GM18951 (cell line): Measurements from ENCODE around the gene DNAH3.
A peak's percentile ranks its signal among the peaks of the same experiment; 100 is the strongest.

Experiments used
- POLR2A ChIP-seq: IDR thresholded peaks from 4 replicates; pipeline ENCODE4 v1.6.1; 2011; ENCODE audit warnings: mild to moderate bottlenecking; ENCODE audit not compliant: insufficient read length, insufficient read depth; ENCODE audit errors: extremely low read depth
- in situ Hi-C: fragments of 300-500 bp; cut with MboI; formaldehyde crosslinking; loops from one replicate; pipeline ENCODE4 v1.12.0; 2022; ENCODE audit warnings: low sequenced_read_pairs, mixed read lengths, inconsistent platforms; ENCODE audit not compliant: unreplicated experiment

The DNAH3 gene

DNA sequence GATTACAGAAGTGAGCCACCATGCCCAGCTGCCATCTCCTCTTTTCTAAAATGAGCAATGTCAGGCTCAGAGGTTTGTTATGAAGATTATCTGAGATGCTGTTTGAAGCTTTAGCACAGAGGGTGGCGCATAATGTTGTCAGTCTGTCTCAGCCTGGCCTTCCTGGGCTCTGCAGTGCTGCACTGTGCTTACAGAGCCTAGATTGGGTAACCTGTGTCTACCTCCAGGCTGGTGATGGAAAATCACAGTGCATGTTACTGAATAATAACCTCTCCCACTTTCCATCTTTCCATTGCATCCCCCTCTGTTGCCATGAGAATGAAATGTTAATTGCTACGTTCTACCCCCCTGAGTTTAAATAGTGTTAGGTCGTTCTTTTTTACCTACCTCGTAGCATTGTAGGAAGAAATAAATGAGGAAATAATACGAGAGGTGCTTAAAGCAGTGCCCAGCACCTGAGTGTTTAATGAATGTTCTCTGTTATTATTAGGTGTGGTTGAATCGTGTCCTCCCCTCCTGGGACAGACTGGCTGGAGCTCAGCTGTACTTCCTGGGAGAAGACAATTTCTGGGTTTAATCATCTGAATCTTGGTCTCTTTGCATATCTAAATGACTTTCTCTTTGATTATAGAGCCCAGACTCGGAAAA lies 14.0 kb upstream of the DNAH3 start:
- in situ Hi-C loops, result loop anchor here (25.0 kb wide), 1 partner anchor 1173 kb away; no protein-coding TSS in a partner anchor

DNA sequence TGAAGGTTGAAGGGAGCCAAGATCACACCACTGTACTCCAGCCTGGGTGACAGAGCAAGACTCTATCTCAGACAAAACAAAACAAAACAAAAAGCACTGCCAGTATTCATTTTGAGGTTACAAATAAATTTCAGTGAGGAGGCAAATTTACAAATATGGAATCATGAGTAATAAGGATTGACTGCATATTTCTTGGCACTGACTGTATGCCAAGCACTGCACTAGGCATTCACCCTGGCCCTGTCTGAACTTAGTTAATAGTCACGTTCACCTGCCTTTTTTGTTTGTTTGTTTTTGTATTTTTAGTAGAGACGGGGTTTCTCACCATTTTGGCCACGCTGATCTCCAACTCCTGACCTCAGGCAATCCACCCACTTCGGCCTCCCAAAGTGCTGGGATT lies 12.9 kb upstream of the DNAH3 start:
- no peak for TF ChIP-seq POLR2A
- in situ Hi-C loops, result loop anchor here (25.0 kb wide), 1 partner anchor 1174 kb away; no protein-coding TSS in a partner anchor

More for the DNA sequence above, 14.0 kb upstream of the DNAH3 start:
- no peak for TF ChIP-seq POLR2A

DNA sequence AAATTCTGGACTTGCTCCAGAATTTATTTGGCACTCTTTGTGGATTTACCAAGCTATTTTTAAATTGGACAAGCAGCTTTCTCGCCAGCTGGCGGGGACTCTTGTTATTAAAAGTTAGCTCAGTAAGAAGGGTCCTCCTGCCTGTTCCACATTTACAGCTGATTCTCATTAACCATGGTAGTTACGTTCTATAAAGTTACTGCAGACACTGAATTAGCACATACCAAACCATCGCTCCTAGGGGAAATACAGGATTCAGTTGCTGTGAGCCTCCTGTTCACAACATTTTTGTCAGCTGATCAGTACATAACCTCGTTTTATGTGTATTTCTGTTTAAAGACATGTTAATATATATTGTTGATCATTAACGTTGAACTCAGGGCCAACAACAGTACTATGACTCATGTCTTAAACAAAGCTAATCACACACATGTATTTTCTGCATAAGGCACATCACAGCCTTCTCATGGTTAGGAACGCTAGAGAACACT lies 12.1 kb upstream of the DNAH3 start:
- in situ Hi-C loops, result loop anchor here (25.0 kb wide), 1 partner anchor 1175 kb away; no protein-coding TSS in a partner anchor
- no peak for TF ChIP-seq POLR2A

DNA sequence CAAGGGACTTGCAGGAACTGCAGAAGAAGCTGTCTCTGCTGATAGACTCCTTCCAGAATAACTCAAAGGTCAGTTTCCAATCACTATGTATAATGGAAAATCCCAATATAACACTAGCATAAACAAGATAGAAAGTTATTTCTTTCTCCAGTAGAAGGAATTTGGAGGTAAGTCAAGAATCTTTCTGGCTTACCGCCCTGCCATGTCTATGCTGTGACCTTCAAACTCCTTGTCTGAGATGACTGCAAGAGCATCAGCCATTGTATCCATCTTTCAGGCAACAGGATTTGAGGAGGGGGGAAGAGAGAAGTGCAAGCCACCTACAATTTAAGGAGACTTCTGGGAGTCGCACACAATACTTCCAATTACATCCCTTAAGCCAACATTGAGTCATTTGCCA lies 10.6 kb upstream of the DNAH3 start:
- in situ Hi-C loops, result loop anchor here (25.0 kb wide), 1 partner anchor 1176 kb away; no protein-coding TSS in a partner anchor
- no peak for TF ChIP-seq POLR2A

DNA sequence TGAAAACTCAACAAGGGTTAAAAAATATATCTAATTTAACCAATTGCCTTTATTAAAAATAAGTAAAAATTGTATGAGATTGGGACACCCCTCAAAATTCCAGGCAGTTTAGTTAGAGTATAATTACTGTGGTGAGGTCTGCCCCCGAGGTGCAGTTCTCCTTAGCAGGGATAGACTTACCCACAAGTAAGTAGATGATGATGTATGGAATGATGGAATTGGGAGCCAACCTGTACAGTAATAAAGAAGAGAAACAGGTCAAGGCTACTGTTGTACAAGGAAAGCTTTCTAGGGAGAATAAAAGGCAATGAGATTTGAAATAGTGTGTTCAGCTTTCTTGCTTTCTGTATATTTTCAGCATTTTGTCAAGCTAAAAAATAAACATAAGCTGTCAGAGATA lies 9.6 kb upstream of the DNAH3 start:
- in situ Hi-C loops, result loop anchor here (25.0 kb wide), 1 partner anchor 1177 kb away; no protein-coding TSS in a partner anchor
- TF ChIP-seq POLR2A, result no peak

DNA sequence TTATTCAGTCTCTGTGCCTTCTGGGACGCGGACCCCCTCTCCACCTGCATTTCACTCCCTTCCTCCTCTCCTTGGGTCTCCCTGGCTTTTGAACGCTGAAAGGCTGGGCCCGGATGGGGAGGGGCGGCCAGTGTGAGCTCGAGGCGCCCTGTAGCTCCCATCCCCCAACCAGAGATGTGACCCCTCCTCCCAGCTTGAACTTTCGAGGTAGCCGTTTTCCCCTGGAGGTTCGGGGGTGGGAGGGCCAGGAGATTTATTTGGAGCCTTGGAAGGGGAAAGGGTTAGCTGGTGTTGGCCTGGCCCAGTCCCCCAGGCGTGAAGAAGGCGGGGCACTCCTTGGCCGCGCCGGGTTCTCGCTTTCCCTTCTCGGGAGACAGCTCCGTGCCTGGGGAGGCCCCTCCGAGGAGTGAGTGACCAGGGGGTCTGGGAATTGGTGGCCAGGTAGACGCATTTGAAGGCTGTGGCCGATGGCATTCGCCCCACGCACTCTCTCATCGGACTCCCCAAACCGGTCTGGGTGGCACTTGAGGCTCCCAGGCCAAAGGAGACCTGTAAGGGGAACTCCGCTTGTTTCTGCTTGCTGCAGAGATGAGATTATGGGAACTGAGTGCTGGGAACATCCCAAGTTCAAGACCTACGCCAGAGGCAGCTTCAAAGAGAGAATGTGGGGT lies 8.8 kb upstream of the DNAH3 start:
- TF ChIP-seq POLR2A, result no peak
- in situ Hi-C loops, result loop anchor here (25.0 kb wide), 1 partner anchor 1178 kb away; no protein-coding TSS in a partner anchor

DNA sequence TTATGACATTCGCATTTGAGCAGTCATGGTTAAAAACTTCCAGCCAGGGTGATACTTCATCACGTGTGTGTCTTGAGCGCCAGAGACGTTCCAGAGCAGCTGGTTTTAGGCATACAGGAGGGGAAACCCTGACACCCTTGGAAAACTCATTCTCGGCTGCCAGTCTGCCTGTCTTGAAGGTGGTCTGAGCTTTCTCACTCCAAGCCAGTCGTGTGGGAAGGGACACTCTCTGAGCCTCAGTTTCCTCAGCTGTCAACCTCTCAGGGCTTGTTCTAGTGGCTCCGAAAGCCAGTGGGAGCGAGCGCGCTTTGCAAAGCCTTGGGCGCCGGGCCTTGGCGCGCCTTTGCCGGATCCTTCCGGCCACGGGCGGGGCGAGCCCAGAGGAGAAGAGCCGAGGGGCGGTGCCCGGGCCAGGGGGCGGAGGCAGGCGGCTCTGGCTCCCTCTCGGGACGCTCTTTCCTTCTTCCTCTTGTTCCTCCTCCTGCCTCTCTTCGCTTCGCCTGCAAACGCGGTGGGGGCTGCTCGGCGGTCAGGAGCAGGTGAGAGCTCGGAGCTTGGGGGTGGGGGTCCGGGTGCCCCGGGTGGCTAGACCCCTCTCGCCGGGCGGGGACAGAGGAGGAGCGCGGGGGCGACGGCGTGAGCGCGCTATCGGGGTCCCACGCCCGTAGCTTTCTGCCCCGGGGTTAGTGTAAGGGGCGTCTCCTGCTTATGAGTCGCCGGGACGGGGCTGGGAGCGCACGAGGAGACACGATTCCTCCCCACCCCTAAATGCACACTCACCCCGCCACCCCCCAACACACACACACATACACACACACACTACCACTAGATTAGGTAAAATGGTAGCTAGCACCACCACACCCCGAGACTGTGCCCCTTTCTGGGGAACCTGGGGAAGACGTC lies 7.8 kb upstream of the DNAH3 start, which contains the start of gene LDAF1:
LDAF1 (plus strand) TSS at position 467 of the 903 bp plus-strand sequence. CDS start 2,509 bp downstream, outside the sequence.
- TF ChIP-seq POLR2A, result peak; percentile 56
- in situ Hi-C loops, result loop anchor here (25.0 kb wide), 1 partner anchor 1179 kb away; no protein-coding TSS in a partner anchor

DNA sequence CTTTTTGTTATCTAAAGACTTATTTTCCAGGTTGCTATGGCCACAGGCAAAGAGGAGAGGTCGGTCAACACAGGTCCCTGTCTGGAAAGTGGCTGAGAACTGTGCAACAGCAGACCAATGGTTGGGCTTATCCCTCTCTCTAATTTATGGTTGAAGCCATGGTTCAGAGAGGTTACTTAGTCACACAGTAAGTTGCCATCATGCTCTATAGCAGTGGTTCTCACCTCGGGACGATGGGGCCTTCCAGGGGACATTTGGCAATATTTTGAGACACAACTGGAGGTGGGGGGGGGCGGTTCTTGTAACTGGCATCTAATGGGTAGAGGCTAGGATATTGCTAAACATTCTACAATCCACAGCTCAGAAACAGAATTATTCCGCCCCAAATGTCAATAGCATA lies 7.0 kb upstream of the DNAH3 start:
- TF ChIP-seq POLR2A, result no peak
- in situ Hi-C loops, result loop anchor here (25.0 kb wide), 1 partner anchor 1180 kb away; no protein-coding TSS in a partner anchor

DNA sequence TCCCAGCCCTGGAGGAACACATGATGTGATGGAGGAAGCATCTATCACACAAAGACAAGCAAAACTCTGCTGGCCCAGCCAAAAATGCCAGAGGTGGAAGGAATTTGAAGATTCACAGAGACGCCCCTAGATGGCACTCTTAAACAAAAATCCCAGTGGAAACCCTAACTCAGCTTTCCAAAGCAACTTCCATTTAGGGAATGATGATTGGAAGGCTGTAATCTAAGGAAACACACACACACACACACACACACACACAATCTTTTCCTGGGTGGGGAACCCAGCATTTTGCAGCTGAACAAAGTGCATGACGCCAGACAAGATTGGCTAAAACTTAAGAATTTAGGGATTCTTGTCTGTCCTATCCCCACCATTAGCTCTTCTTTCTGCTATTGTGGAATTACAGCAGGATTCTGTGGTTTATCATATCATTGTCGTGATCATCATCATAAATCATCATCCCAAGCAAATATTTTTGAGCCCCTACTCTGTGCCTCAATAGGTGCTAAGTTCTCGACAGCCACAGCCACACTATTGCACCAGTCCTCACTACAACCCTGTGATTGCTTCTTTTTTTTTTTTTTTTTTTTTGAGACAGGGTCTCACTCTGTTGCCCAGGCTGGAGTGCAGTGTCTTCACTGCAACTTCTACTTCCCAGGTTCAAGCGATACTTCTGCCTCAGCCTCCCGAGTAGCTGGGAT lies 6.3 kb upstream of the DNAH3 start:
- in situ Hi-C loops, result loop anchor here (25.0 kb wide), 1 partner anchor 1180 kb away; no protein-coding TSS in a partner anchor
- TF ChIP-seq POLR2A, result no peak

DNA sequence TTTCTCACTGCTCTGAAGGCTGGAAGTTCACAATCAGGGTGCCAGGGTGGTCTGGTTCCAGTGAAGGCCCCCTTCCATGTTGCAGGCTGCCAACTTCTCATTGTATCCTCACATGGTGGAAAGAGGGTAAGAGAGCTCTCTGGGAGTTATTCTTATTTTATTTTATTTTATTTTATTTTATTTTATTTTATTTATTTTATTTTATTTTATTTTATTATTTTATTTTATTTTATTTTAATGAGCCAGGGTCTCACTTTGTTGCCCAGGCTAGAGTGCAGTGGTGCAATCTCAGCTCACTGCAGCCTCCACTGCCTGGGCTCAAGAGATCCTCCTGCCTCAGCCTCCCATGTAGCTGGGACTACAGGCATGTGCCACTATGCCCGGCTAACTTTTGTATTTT lies 5.4 kb upstream of the DNAH3 start:
- in situ Hi-C loops, result loop anchor here (25.0 kb wide), 1 partner anchor 1181 kb away; no protein-coding TSS in a partner anchor

DNA sequence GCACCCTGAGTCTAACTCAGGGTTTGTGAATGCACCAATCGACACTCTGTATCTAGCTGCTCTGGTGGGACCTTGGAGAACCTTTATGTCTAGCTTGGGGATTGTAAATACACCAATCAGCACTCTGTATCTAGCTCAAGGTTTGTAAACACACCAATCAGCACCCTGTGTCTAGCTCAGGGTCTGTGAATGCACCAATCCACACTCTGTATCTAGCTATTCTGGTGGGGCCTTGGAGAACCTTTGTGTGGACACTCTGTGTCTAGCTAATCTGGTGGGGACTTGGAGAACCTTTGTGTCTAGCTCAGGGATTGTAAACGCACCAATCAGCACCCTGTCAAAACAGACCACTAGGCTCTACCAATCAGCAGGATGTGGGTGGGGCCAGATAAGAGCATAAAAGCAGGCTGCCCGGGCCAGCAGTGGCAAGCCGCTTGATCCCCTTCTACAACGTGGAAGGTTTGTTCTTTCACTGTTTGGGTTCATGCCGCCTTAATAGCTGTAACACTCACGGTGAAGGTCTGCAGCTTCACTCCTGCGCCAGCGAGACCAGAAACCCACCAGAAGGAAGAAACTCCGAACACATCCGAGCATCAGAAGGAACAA lies 2.6 kb upstream of the DNAH3 start:
- in situ Hi-C loops, result loop anchor here (25.0 kb wide), 1 partner anchor 1184 kb away; no protein-coding TSS in a partner anchor

DNA sequence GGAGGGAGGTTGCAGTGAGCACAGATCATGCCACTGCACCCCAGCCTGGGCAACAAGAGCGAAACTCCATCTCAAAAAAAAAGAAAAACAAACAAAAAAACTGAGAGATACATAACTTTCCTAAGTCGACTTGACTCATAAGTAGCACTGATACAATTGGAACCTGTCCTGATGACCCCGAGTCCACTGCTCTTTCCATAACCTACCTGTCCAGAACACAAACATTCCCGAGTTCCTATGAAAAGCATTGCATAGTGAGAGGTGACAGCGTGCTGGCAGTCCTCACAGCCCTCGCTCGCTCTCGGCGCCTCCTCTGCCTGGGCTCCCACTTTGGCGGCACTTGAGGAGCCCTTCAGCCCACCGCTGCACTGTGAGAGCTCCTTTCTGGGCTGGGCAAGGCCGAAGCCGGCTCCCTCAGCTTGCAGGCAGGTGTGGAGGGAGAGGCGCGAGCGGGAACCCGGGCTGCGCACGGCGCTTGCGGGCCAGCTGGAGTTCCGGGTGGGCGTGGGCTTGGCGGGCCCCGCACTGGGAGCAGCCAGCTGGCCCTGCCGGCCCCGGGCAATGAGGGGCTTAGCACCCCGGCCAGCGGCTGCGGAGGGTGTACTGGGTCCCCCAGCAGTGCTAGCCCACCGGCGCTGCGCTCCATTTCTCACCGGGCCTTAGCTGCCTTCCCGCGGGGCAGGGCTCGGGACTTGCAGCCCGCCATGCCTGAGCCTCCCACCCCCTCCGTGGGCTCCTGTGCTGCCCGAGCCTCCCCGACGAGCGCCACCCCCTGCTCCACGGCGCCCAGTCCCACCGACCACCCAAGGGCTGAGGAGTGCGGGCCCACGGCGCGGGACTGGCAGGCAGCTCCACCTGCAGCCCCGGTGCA lies 1.7 kb upstream of the DNAH3 start:
- in situ Hi-C loops, result loop anchor here (25.0 kb wide), 1 partner anchor 1185 kb away; no protein-coding TSS in a partner anchor
